PC-9 (cell line): ENCODE measurements around the gene SLC35G6. TPM values are rescaled to one million over a fixed set of nuclear protein-coding genes. Genes with fewer than 3 reads are reported as not detected.

Source experiments
- BruUV-seq: library from RNA; stranded (reverse); fragments of 400-500 nt; replicated peaks from 2 replicates; lab custom pipeline; 2021; lab: Mats Ljungman, UMichigan
- CTCF ChIA-PET: fragments of 300-600 bp; sonication (Branson Sonifier 250); formaldehyde crosslinking; loops from one replicate; lab custom pipeline; 2022; ENCODE audit warnings: antibody characterized with exemption; lab: Charles Lee
- POLR2A ChIA-PET: fragments of 300-600 bp; sonication (Branson Sonifier 250); formaldehyde crosslinking; loops from one replicate; lab custom pipeline; 2022; ENCODE audit warnings: antibody characterized with exemption; ENCODE audit not compliant: unreplicated experiment; lab: Charles Lee
- DNase-seq, 2 experiments: peaks; one replicate each; pipeline versions ENCODE4 v3.0.0 to v3.0.0-alpha.2; 2015 to 2022; ENCODE audit warnings: mixed read lengths in 1 of 2
- H2AFZ ChIP-seq: fragments of 200-600 bp; sonication (generic); 2 replicates; pipeline ENCODE4 v1.8.1; 2017; ENCODE audit warnings: antibody characterized with exemption
- H3F3A ChIP-seq: fragments of 200-600 bp; sonication (generic); 2 replicates; pipeline ENCODE4 v1.8.1; 2017; ENCODE audit warnings: antibody characterized with exemption, mild to moderate bottlenecking, low read depth; ENCODE audit not compliant: insufficient read depth
- H3K27ac ChIP-seq: fragments of 200-600 bp; sonication (generic); 2 replicates; pipeline ENCODE4 v1.6.1; 2016; ENCODE audit warnings: mixed run types
- H3K27me3 ChIP-seq: fragments of 200-600 bp; sonication (generic); 2 replicates; pipeline ENCODE4 v1.6.1; 2016; ENCODE audit warnings: low read depth, mixed run types; ENCODE audit not compliant: insufficient read depth
- H3K36me3 ChIP-seq: fragments of 200-600 bp; sonication (generic); 2 replicates; pipeline ENCODE4 v1.6.1; 2016; ENCODE audit warnings: low read depth, mixed run types
- H3K4me1 ChIP-seq: fragments of 200-600 bp; sonication (generic); replicated peaks from 2 replicates; pipeline ENCODE4 v1.6.1; 2016; ENCODE audit warnings: mixed run types; ENCODE audit not compliant: insufficient read depth
- H3K4me2 ChIP-seq: fragments of 200-600 bp; sonication (generic); 2 replicates; pipeline ENCODE4 v1.6.1; 2017; ENCODE audit warnings: mixed run types
- H3K4me3 ChIP-seq: fragments of 200-600 bp; sonication (generic); 2 replicates; pipeline ENCODE4 v1.6.1; 2016; ENCODE audit warnings: mixed run types
- H3K79me2 ChIP-seq: fragments of 200-600 bp; sonication (generic); 2 replicates; pipeline ENCODE4 v1.6.1; 2017; ENCODE audit warnings: low read depth, mixed run types
- H3K9me2 ChIP-seq: fragments of 200-600 bp; sonication (generic); 2 replicates; pipeline ENCODE4 v1.8.1; 2017; ENCODE audit warnings: mild to moderate bottlenecking; ENCODE audit not compliant: insufficient read depth
- H3K9me3 ChIP-seq: fragments of 200-600 bp; sonication (generic); 2 replicates; pipeline ENCODE4 v1.8.1; 2016; ENCODE audit warnings: low read depth; ENCODE audit not compliant: insufficient read depth
- H4K20me1 ChIP-seq: fragments of 200-600 bp; sonication (generic); 2 replicates; pipeline ENCODE4 v1.8.1; 2017; ENCODE audit not compliant: insufficient read depth
- EZH2 ChIP-seq: fragments of 200-600 bp; sonication (generic); IDR thresholded peaks from 2 replicates; pipeline ENCODE4 v1.8.0; 2017; ENCODE audit warnings: antibody characterized with exemption, low read depth
- intact Hi-C: fragments of 100-400 bp; cut with micrococcal nuclease; formaldehyde crosslinking; loops from one replicate; pipeline ENCODE4 v1.10.0; 2022; ENCODE audit not compliant: unreplicated experiment
- total RNA-seq: library from RNA; stranded (reverse); gene quantifications from 2 replicates; pipeline ENCODE4 v1.2.3, GENCODE V29; 2021
- TF ChIP-seq, protein P1 (sequence below): fragments of 200-600 bp; sonication (generic); conservative IDR thresholded peaks from 2 replicates; pipeline ENCODE4 v1.6.1; 2017; ENCODE audit warnings: mixed run types, antibody characterized with exemption, mild to moderate bottlenecking, moderate library complexity

The SLC35G6 gene
- total RNA-seq, 1 experiment from 2014 or later: not detected

GRCh38 chr17:7530023-7530900 is 49.0 kb downstream of the SLC35G6 start:
- ChIA-PET POLR2A (interaction anchor here (0.6 kb wide), 1 partner anchor 220 kb away, joined by 5 read pairs; no protein-coding TSS in a partner anchor), CTCF (no interaction called here)
- TF ChIP-seq, protein P1, sequence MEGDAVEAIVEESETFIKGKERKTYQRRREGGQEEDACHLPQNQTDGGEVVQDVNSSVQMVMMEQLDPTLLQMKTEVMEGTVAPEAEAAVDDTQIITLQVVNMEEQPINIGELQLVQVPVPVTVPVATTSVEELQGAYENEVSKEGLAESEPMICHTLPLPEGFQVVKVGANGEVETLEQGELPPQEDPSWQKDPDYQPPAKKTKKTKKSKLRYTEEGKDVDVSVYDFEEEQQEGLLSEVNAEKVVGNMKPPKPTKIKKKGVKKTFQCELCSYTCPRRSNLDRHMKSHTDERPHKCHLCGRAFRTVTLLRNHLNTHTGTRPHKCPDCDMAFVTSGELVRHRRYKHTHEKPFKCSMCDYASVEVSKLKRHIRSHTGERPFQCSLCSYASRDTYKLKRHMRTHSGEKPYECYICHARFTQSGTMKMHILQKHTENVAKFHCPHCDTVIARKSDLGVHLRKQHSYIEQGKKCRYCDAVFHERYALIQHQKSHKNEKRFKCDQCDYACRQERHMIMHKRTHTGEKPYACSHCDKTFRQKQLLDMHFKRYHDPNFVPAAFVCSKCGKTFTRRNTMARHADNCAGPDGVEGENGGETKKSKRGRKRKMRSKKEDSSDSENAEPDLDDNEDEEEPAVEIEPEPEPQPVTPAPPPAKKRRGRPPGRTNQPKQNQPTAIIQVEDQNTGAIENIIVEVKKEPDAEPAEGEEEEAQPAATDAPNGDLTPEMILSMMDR: no peak
- TF ChIP-seq EZH2: no peak
- Histone ChIP-seq H3K9me2 (no peaks in the 10 kb centered on the region), H3F3A (no peaks in the 10 kb centered on the region; the same call in 1 of the 2 replicates), H3K79me2 (no peaks in the 10 kb centered on the region), H3K4me3 (no peak overlapping the region), H3K4me2 (no peak overlapping the region), H3K27ac (no peak overlapping the region), H3K9me3 (no peaks in the 10 kb centered on the region; the same call in 1 of the 2 replicates), H3K4me1 (no peaks in the 10 kb centered on the region), H3K36me3 (no peaks in the 10 kb centered on the region), H4K20me1 (no peaks in the 10 kb centered on the region), H3K27me3 (no peaks in the 10 kb centered on the region), H2AFZ (no peak overlapping the region)
- DNase-seq: no peak
- no TSS peak for BruUV-seq
- intact Hi-C loops: no loop called here

Other genes with a start within 250 kb of the SLC35G6 start
- gene DVL2, start 246.9 kb upstream of the SLC35G6 start, total RNA-seq: 77.9 and 86.8 TPM in 2 replicates
- 64.5 and 65.8 TPM in 2 replicates for gene PHF23, start 242.0 kb upstream of the SLC35G6 start, total RNA-seq
- 424 and 457 TPM in 2 replicates for gene GABARAP, start 239.0 kb upstream of the SLC35G6 start, total RNA-seq
- gene CTDNEP1, start 229.7 kb upstream of the SLC35G6 start, total RNA-seq: 173 and 203 TPM in 2 replicates
- 31.8 and 45.1 TPM in 2 replicates for gene ELP5, start 229.2 kb upstream of the SLC35G6 start, total RNA-seq
- 390 and 442 TPM in 2 replicates for gene CLDN7, start 219.0 kb upstream of the SLC35G6 start, total RNA-seq
- 1.5 and 1.6 TPM in 2 replicates for gene SLC2A4, start 199.7 kb upstream of the SLC35G6 start, total RNA-seq
- 0.65 and 0.68 TPM in 2 replicates for gene YBX2, start 186.8 kb upstream of the SLC35G6 start, total RNA-seq
- 806 and 1,298 TPM in 2 replicates for gene EIF5A, start 173.8 kb upstream of the SLC35G6 start, total RNA-seq
- 43.5 and 61.3 TPM in 2 replicates for gene GPS2, start 166.1 kb upstream of the SLC35G6 start, total RNA-seq
- 46.5 and 57.9 TPM in 2 replicates for gene NEURL4, start 152.1 kb upstream of the SLC35G6 start, total RNA-seq
- gene ACAP1, start 144.9 kb upstream of the SLC35G6 start, total RNA-seq: 10.9 and 28.5 TPM in 2 replicates
- 16.4 and 18.3 TPM in 2 replicates for gene KCTD11, start 129.3 kb upstream of the SLC35G6 start, total RNA-seq
- gene TMEM95, start 126.3 kb upstream of the SLC35G6 start, total RNA-seq: 0.45 and 0.50 TPM in 2 replicates
- gene TNK1, start 100.4 kb upstream of the SLC35G6 start, total RNA-seq: 15.8 and 18.8 TPM in 2 replicates
- 53.0 and 64.5 TPM in 2 replicates for gene PLSCR3, start 86.9 kb upstream of the SLC35G6 start, total RNA-seq
- 55.4 and 91.7 TPM in 2 replicates for gene TMEM256, start 77.3 kb upstream of the SLC35G6 start, total RNA-seq
- gene NLGN2, start 73.6 kb upstream of the SLC35G6 start, total RNA-seq: 86.3 and 98.8 TPM in 2 replicates
- gene SPEM1, start 61.1 kb upstream of the SLC35G6 start, total RNA-seq: 0.83 and 1.1 TPM in 2 replicates
- 0.50 TPM in 1 of 2 replicates, not detected in the other for gene SPEM2, start 55.8 kb upstream of the SLC35G6 start, total RNA-seq
- gene SPEM3, start 52.6 kb upstream of the SLC35G6 start, total RNA-seq: not detected in 2 replicates
- 17.0 and 20.7 TPM in 2 replicates for gene TMEM102, start 46.0 kb upstream of the SLC35G6 start, total RNA-seq
- gene FGF11, start 41.9 kb upstream of the SLC35G6 start, total RNA-seq: 15.2 and 23.2 TPM in 2 replicates
- gene CHRNB1, start 36.4 kb upstream of the SLC35G6 start, total RNA-seq: 31.9 and 53.4 TPM in 2 replicates
- gene ZBTB4, start 1.8 kb upstream of the SLC35G6 start, total RNA-seq: 50.6 and 54.0 TPM in 2 replicates
- gene POLR2A, start 2.9 kb downstream of the SLC35G6 start, total RNA-seq: 149 and 166 TPM in 2 replicates
- gene TNFSF12, start 67.6 kb downstream of the SLC35G6 start, total RNA-seq: 14.3 and 21.5 TPM in 2 replicates
- gene TNFSF13, start 77.3 kb downstream of the SLC35G6 start, total RNA-seq: 46.4 and 65.4 TPM in 2 replicates
- 68.4 and 72.4 TPM in 2 replicates for gene SENP3, start 80.5 kb downstream of the SLC35G6 start, total RNA-seq
- gene CD68, start 98.2 kb downstream of the SLC35G6 start, total RNA-seq: 27.0 and 37.0 TPM in 2 replicates
- gene MPDU1, start 102.4 kb downstream of the SLC35G6 start, total RNA-seq: 33.4 and 44.2 TPM in 2 replicates
- 80.9 and 124 TPM in 2 replicates for gene SOX15, start 108.6 kb downstream of the SLC35G6 start, total RNA-seq
- gene FXR2, start 133.5 kb downstream of the SLC35G6 start, total RNA-seq: 61.5 and 63.7 TPM in 2 replicates
- 52.0 and 68.7 TPM in 2 replicates for gene SAT2, start 146.4 kb downstream of the SLC35G6 start, total RNA-seq
- gene SHBG, start 148.7 kb downstream of the SLC35G6 start, total RNA-seq: 0.52 and 1.0 TPM in 2 replicates
- 0.63 and 0.73 TPM in 2 replicates for gene ATP1B2, start 169.5 kb downstream of the SLC35G6 start, total RNA-seq
- 307 and 340 TPM in 2 replicates for gene TP53, start 206.0 kb downstream of the SLC35G6 start, total RNA-seq
- 31.9 and 37.2 TPM in 2 replicates for gene WRAP53, start 207.0 kb downstream of the SLC35G6 start, total RNA-seq
- 1.5 and 1.6 TPM in 2 replicates for gene EFNB3, start 223.8 kb downstream of the SLC35G6 start, total RNA-seq
- 10.6 and 11.6 TPM in 2 replicates for gene DNAH2, start 236.3 kb downstream of the SLC35G6 start, total RNA-seq